GM12878 (cell line): ENCODE results near the gene EHD4. TPM values are rescaled to one million over a fixed set of nuclear protein-coding genes. Genes with fewer than 3 reads are reported as not detected.

Source experiments
- ATAC-seq: fragments of 200-7000 bp; cut with Tn5 transposase; 3 replicates; pipeline ENCODE4 v1.9.1; 2020; ENCODE audit warnings: mild to moderate bottlenecking, moderate library complexity
- BruUV-seq: library from RNA; stranded (reverse); fragments of 400-500 nt; replicated peaks from 2 replicates; lab custom pipeline; 2021; lab: Mats Ljungman, UMichigan
- CTCF ChIA-PET: fragments of 300-600 bp; sonication (Branson Sonifier 250); formaldehyde crosslinking; extraction: SDS; loops from one replicate; lab custom pipeline; 2021; ENCODE audit warnings: inconsistent platforms; lab: Yijun Ruan, JAX
- POLR2A ChIA-PET: fragments of 350-600 bp; formaldehyde crosslinking; extraction: SDS; loops from one replicate; lab custom pipeline; 2021; ENCODE audit warnings: inconsistent platforms; lab: Charles Lee
- RAD21 ChIA-PET: fragments of 300-600 bp; sonication (Branson Sonifier 250); formaldehyde crosslinking; loops from one replicate; lab custom pipeline; 2023; ENCODE audit warnings: antibody characterized with exemption; ENCODE audit not compliant: unreplicated experiment; lab: Charles Lee
- SMC1A ChIA-PET: fragments of 300-600 bp; sonication (Branson Sonifier 250); formaldehyde crosslinking; loops from one replicate; lab custom pipeline; 2023; ENCODE audit not compliant: unreplicated experiment, uncharacterized antibody; lab: Charles Lee
- DNase-seq: peaks from one replicate; pipeline ENCODE4 v3.0.0-alpha.2; 2011; ENCODE audit warnings: low read depth, low spot score
- FAIRE-seq: peaks from 3 replicates; lab custom pipeline; 2011; peaks lifted over from hg19 to GRCh38; lab: Jason Lieb, UNC
- H2AFZ ChIP-seq: 2 replicates; pipeline ENCODE4 v1.6.0; 2011; ENCODE audit warnings: low read depth, low read length, control low read depth; ENCODE audit not compliant: control insufficient read depth
- H3K27ac ChIP-seq: 2 replicates; pipeline ENCODE4 v1.5.1; 2011; ENCODE audit warnings: control low read depth; ENCODE audit not compliant: control insufficient read depth, insufficient read depth
- H3K27me3 ChIP-seq, 2 experiments: replicated peaks in 1 of 2; 2 replicates each; pipeline versions ENCODE4 v1.6.0 to v1.6.1; 2011; ENCODE audit warnings: low read length in 1 of 2; ENCODE audit not compliant: control insufficient read depth in 2 of 2, insufficient read depth in 2 of 2
- H3K36me3 ChIP-seq, 2 experiments: 2 replicates each; pipeline ENCODE4 v1.5.1; 2011; ENCODE audit warnings: low read length in 1 of 2; ENCODE audit not compliant: control insufficient read depth in 2 of 2, insufficient read depth in 2 of 2
- H3K4me1 ChIP-seq: 2 replicates; pipeline ENCODE4 v1.6.1; 2011; ENCODE audit warnings: mild to moderate bottlenecking, low read length, moderate library complexity, mixed read lengths; ENCODE audit not compliant: control insufficient read depth, insufficient read depth
- H3K4me2 ChIP-seq: 2 replicates; pipeline ENCODE4 v1.6.0; 2011; ENCODE audit warnings: control low read depth; ENCODE audit not compliant: control insufficient read depth, insufficient read depth
- H3K4me3 ChIP-seq: fragments of 200-600 bp; sonication (generic); 2 replicates; pipeline ENCODE4 v1.5.1; 2016
- H3K79me2 ChIP-seq: 2 replicates; pipeline ENCODE4 v1.6.0; 2011; ENCODE audit warnings: low read length; ENCODE audit not compliant: control insufficient read depth, insufficient read depth
- H3K9ac ChIP-seq: 2 replicates; pipeline ENCODE4 v1.8.0; 2011; ENCODE audit warnings: low read length, control low read depth, mixed read lengths; ENCODE audit not compliant: control insufficient read depth, insufficient read depth
- H3K9me3 ChIP-seq: replicated peaks from 3 replicates; pipeline ENCODE4 v1.5.1; 2011; ENCODE audit warnings: mild to moderate bottlenecking, low read length; ENCODE audit not compliant: control insufficient read depth, insufficient read depth
- H4K20me1 ChIP-seq: 2 replicates; pipeline ENCODE4 v1.6.0; 2011; ENCODE audit not compliant: control insufficient read depth, insufficient read depth
- ATF7 ChIP-seq: fragments of 450-650 bp; IDR thresholded peaks from 2 replicates; pipeline ENCODE4 v1.6.1; 2016; ENCODE audit warnings: low read depth, mild to moderate bottlenecking
- BCL3 ChIP-seq: IDR thresholded peaks from 2 replicates; pipeline ENCODE4 v1.6.1; 2011; ENCODE audit warnings: borderline replicate concordance, low read depth, mild to moderate bottlenecking, moderate library complexity, low read length; ENCODE audit not compliant: insufficient read depth, poor library complexity, severe bottlenecking
- CEBPZ ChIP-seq: fragments of 150-350 bp; IDR thresholded peaks from 2 replicates; pipeline ENCODE4 v1.6.1; 2016; ENCODE audit warnings: low read depth, low read length
- CUX1 ChIP-seq: IDR thresholded peaks from 2 replicates; pipeline ENCODE4 v1.6.1; 2012; ENCODE audit warnings: improper control_type of control experiment, low read depth, low read length; ENCODE audit not compliant: insufficient replicate concordance
- FOS ChIP-seq: IDR thresholded peaks from 3 replicates; pipeline ENCODE4 v1.6.1; 2011; ENCODE audit warnings: borderline replicate concordance; ENCODE audit not compliant: insufficient read length; ENCODE audit errors: extremely low read depth
- GATAD2B ChIP-seq: fragments of 450-650 bp; conservative IDR thresholded peaks from 2 replicates; pipeline ENCODE4 v1.6.1; 2017; ENCODE audit warnings: low read depth, mild to moderate bottlenecking, moderate library complexity
- LARP7 ChIP-seq: fragments of 450-650 bp; IDR thresholded peaks from 2 replicates; pipeline ENCODE4 v1.6.1; 2017; ENCODE audit warnings: mild to moderate bottlenecking
- MEF2A ChIP-seq: IDR thresholded peaks from 2 replicates; pipeline ENCODE4 v1.6.1; 2011; ENCODE audit warnings: low read depth, mild to moderate bottlenecking, low read length, moderate library complexity; ENCODE audit not compliant: insufficient read depth
- WGBS: methylation state at CpG from one replicate; pipeline ENCODE4 v1.1.6; 2016; ENCODE audit warnings: low lambda C conversion rate; ENCODE audit not compliant: insufficient replicate concordance, insufficient coverage; ENCODE audit errors: missing lambda C conversion rate; 5-methylcytosine and 5-hydroxymethylcytosine counted together
- in situ Hi-C: fragments of 300-500 bp; cut with MboI; formaldehyde crosslinking; loops from 9 replicates; pipeline ENCODE4 v1.14.3; 2018; ENCODE audit warnings: mixed read lengths
- intact Hi-C: fragments of 100-400 bp; cut with micrococcal nuclease; formaldehyde crosslinking; loops from one replicate; pipeline ENCODE4 v1.14.2; 2022; ENCODE audit not compliant: unreplicated experiment
- polyA plus RNA-seq, 11 experiments: library from polyadenylated mRNA; depleted of rRNA in 4 of 11; unstranded in 6 of 11; stranded (reverse) in 5 of 11; fragments of >200 nt; fragmentation: Nextera tagmentation in 4 of 11; fragmentation: Illumina TruSeq in 1 of 11; extraction: Ambion mirVana in 4 of 11; extraction: Trizol in 1 of 11; gene quantifications; 1 replicate in 1 of 11; 2 replicates in 10 of 11; pipeline versions ENCODE4 v1.2.1 to v1.2.3, GENCODE V29; 2011 to 2016; ENCODE audit warnings: inconsistent platforms in 2 of 11, missing spikeins in 2 of 11, low read depth in 1 of 11
- total RNA-seq, 4 experiments: library from RNA; depleted of rRNA in 3 of 4; stranded (reverse); fragments of >200 nt in 3 of 4; fragmentation: Illumina TruSeq in 1 of 4; extraction: Trizol in 1 of 4; gene quantifications; 2 replicates each; pipeline versions ENCODE4 v1.2.1 to v1.2.3, GENCODE V29; 2013 to 2021
- TF ChIP-seq, protein P1 (sequence below): fragments of 450-650 bp; IDR thresholded peaks from 2 replicates; pipeline ENCODE4 v1.6.1; 2018; ENCODE audit warnings: borderline replicate concordance, mild to moderate bottlenecking; ENCODE audit not compliant: partially characterized antibody

The EHD4 gene
- total and polyA plus RNA-seq, 10 of the 15 experiments (the other 5 are each of a cell fraction or from before 2014, with no cell fraction given): 4.2 to 62.9 (median 44.7) TPM

GRCh38 chr15:41992151-41992802, 19.9 kb upstream of the EHD4 start:
- ChIA-PET POLR2A (interaction anchor here (0.6 kb wide), 1 partner anchor 33 kb away, joined by 7 read pairs; no protein-coding TSS in a partner anchor), CTCF (interaction anchor here (1.0 to 11.8 kb wide), 4 partner anchors 62 to 249 kb away, joined by 3 to 137 read pairs (median 6); no protein-coding TSS in a partner anchor), RAD21 (interaction anchor here (1.0 to 3.2 kb wide), 3 partner anchors 64 to 93 kb away, joined by 3 to 8 read pairs (median 4); no protein-coding TSS in a partner anchor), SMC1A (interaction anchor here (2.6 to 4.1 kb wide), 2 partner anchors 63 to 64 kb away, joined by 13 to 49 read pairs; no protein-coding TSS in a partner anchor)
- 51% methylated on average over 18 of the region's 18 CpGs for WGBS
- Histone ChIP-seq H3K9ac (no peak overlapping the region), H3K9me3 (no peaks in the 10 kb centered on the region), H3K4me3 (no peak overlapping the region), H4K20me1 (no peaks in the 10 kb centered on the region), H3K79me2 (no peaks in the 10 kb centered on the region), H3K27ac (no peak overlapping the region), H3K27me3 (no peaks in the 10 kb centered on the region), H3K36me3 (no peaks in the 10 kb centered on the region), H2AFZ (no peak overlapping the region), H3K4me2 (no peak overlapping the region), H3K4me1 (no peaks in the 10 kb centered on the region)
- FAIRE-seq (no peak), ATAC-seq (no peak), DNase-seq (no peak)
- BruUV-seq: no TSS peak
- in situ Hi-C loops (loop anchor here (5.0 kb wide), 1 partner anchor 70 kb away; no protein-coding TSS in a partner anchor), intact Hi-C loops (no loop called here)
- no peak for TF ChIP-seq MEF2A
- no peak for TF ChIP-seq CUX1
- no peak for TF ChIP-seq ATF7
- TF ChIP-seq FOS: no peak
- TF ChIP-seq, protein P1, sequence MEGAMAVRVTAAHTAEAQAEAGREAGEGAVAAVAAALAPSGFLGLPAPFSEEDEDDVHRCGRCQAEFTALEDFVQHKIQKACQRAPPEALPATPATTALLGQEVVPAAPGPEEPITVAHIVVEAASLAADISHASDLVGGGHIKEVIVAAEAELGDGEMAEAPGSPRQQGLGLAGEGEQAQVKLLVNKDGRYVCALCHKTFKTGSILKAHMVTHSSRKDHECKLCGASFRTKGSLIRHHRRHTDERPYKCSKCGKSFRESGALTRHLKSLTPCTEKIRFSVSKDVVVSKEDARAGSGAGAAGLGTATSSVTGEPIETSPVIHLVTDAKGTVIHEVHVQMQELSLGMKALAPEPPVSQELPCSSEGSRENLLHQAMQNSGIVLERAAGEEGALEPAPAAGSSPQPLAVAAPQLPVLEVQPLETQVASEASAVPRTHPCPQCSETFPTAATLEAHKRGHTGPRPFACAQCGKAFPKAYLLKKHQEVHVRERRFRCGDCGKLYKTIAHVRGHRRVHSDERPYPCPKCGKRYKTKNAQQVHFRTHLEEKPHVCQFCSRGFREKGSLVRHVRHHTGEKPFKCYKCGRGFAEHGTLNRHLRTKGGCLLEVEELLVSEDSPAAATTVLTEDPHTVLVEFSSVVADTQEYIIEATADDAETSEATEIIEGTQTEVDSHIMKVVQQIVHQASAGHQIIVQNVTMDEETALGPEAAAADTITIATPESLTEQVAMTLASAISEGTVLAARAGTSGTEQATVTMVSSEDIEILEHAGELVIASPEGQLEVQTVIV: no peak
- TF ChIP-seq GATAD2B: no peak
- no peak for TF ChIP-seq BCL3
- TF ChIP-seq CEBPZ: no peak
- TF ChIP-seq LARP7: no peak
